Left ventricle myocardium inferior (tissue), 1 donor: ENCODE data around the gene LGALS3BP. TPM values are rescaled to one million over a fixed set of nuclear protein-coding genes. Genes with fewer than 3 reads are reported as not detected.

Experiments
- DNase-seq: peaks from one replicate; pipeline ENCODE4 v3.0.0-alpha.2; 2020
- H3K27ac ChIP-seq: fragments of 200-600 bp; replicated peaks from 2 replicates; pipeline ENCODE4 v1.8.0; 2021
- H3K27me3 ChIP-seq: fragments of 200-600 bp; 2 replicates; pipeline ENCODE4 v1.8.0; 2021; ENCODE audit warnings: low read depth
- H3K36me3 ChIP-seq: fragments of 200-600 bp; 2 replicates; pipeline ENCODE4 v1.8.0; 2021
- H3K4me1 ChIP-seq: fragments of 200-600 bp; 2 replicates; pipeline ENCODE4 v1.8.0; 2021
- H3K4me3 ChIP-seq: fragments of 200-600 bp; 2 replicates; pipeline ENCODE4 v1.8.0; 2021; ENCODE audit warnings: mild to moderate bottlenecking, moderate library complexity
- H3K9me3 ChIP-seq: fragments of 200-600 bp; replicated peaks from 2 replicates; pipeline ENCODE4 v1.8.0; 2021
- CTCF ChIP-seq: fragments of 200-600 bp; IDR thresholded peaks from 2 replicates; pipeline ENCODE4 v1.8.0; 2021; ENCODE audit warnings: antibody characterized with exemption, mild to moderate bottlenecking, borderline replicate concordance
- intact Hi-C: fragments of 100-400 bp; cut with micrococcal nuclease; formaldehyde crosslinking; loops from one replicate; pipeline ENCODE4 v1.11.0; 2022
- total RNA-seq: library from RNA; stranded (reverse); fragmentation: NEBNext Ultra II Directional; extraction: Animal tissue kit (Norgen Biotek cat#: 25700); gene quantifications from one replicate; pipeline ENCODE4 v1.2.1, GENCODE V29; 2021
- donor health status: DM: no; HTN: yes; CAD: no; lungs with severe emphysema.

Gene LGALS3BP
- total RNA-seq, 1 donor from 2014 or later, result 585 TPM

GRCh38 chr17:78944026-78944425 is 35.7 kb downstream of the LGALS3BP start:
- DNase-seq, result no peak
- Histone ChIP-seq H3K4me1 (peaks cover 12% of the 10 kb centered on the region), H3K36me3 (no peaks in the 10 kb centered on the region), H3K27me3 (no peaks in the 10 kb centered on the region), H3K4me3 (no peak overlapping the region), H3K27ac (no peak overlapping the region), H3K9me3 (no peaks in the 10 kb centered on the region)
- TF ChIP-seq CTCF, result no peak
- intact Hi-C loops, result no loop called here

GRCh38 chr17:78940708-78941107 is 39.0 kb downstream of the LGALS3BP start:
- no peaks in the 10 kb centered on the region for H3K36me3 ChIP-seq
- intact Hi-C loops, result no loop called here
- no peak overlapping the region for H3K27ac ChIP-seq
- H3K4me3 ChIP-seq, result no peak overlapping the region
- no peak for DNase-seq
- H3K27me3 ChIP-seq, result no peaks in the 10 kb centered on the region
- no peaks in the 10 kb centered on the region for H3K9me3 ChIP-seq
- no peak for TF ChIP-seq CTCF
- H3K4me1 ChIP-seq, result peaks cover 14% of the 10 kb centered on the region

GRCh38 chr17:78940258-78940657 is 39.5 kb downstream of the LGALS3BP start:
- no peak for TF ChIP-seq CTCF
- Histone ChIP-seq H3K27me3 (no peaks in the 10 kb centered on the region), H3K27ac (no peak overlapping the region), H3K4me1 (peaks cover 19% of the 10 kb centered on the region), H3K9me3 (no peaks in the 10 kb centered on the region), H3K36me3 (no peaks in the 10 kb centered on the region), H3K4me3 (no peak overlapping the region)
- intact Hi-C loops, result no loop called here
- no peak for DNase-seq

- no peaks in the 10 kb centered on the region for H3K36me3 ChIP-seq
- DNase-seq, result no peak
- no peak overlapping the region for H3K27ac ChIP-seq
- no peaks in the 10 kb centered on the region for H3K9me3 ChIP-seq
- no peaks in the 10 kb centered on the region for H3K27me3 ChIP-seq
- TF ChIP-seq CTCF, result no peak
- H3K4me3 ChIP-seq, result no peak overlapping the region
- H3K4me1 ChIP-seq, result peaks cover 25% of the 10 kb centered on the region
- intact Hi-C loops, result no loop called here
These were observed 40.1 kb downstream of the LGALS3BP start for GRCh38 chr17:78939615-78940014.

GRCh38 chr17:78937561-78937960 is 42.2 kb downstream of the LGALS3BP start:
- H3K27me3 ChIP-seq, result no peaks in the 10 kb centered on the region
- intact Hi-C loops, result no loop called here
- no peak for DNase-seq
- H3K27ac ChIP-seq, result no peak overlapping the region
- no peaks in the 10 kb centered on the region for H3K36me3 ChIP-seq
- H3K4me3 ChIP-seq, result no peak overlapping the region
- no peaks in the 10 kb centered on the region for H3K9me3 ChIP-seq
- TF ChIP-seq CTCF, result no peak
- H3K4me1 ChIP-seq, result peaks cover 44% of the 10 kb centered on the region
